ENCODE measurements around the gene RPS6KC1.

GRCh38 chr1:213277036-213277435 is 226.0 kb downstream of the RPS6KC1 start:
- TF ChIP-seq CTCF (conservative IDR thresholded peaks at IDR 0.05; ENCODE audit: low read length) (no peak), EZH2phosphoT487 (IDR thresholded peaks at IDR 0.05; ENCODE audit: borderline replicate concordance) (no peak)

All from Loucy (cell line).